ENCODE results near the gene PLCB1.

DNA sequence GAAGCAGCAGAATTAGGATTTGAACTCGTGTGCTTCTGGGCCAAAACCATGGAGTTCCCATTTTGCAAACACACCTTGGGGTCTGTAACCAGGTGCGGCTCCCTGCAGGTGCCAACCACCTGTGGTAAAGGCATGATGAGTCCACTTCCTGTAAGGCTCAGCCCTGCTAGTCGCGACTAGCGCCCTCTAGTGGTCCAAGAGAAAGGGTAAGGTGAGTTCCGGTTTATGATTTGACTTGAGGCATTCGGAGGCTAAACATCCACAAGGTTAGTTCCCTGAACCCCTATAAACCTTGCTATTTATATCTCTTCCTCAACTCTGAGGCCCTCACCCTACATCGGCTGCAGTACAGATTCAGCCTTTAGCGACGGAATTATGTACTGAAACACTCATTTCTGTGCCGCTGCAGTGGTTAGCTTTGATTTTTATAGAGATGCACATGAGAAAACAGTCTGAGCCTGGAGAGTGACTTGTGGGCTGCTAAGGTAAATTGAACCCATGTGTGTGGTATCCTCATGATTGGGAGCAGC lies 173.4 kb downstream of the PLCB1 start:
- TF ChIP-seq, protein P1, sequence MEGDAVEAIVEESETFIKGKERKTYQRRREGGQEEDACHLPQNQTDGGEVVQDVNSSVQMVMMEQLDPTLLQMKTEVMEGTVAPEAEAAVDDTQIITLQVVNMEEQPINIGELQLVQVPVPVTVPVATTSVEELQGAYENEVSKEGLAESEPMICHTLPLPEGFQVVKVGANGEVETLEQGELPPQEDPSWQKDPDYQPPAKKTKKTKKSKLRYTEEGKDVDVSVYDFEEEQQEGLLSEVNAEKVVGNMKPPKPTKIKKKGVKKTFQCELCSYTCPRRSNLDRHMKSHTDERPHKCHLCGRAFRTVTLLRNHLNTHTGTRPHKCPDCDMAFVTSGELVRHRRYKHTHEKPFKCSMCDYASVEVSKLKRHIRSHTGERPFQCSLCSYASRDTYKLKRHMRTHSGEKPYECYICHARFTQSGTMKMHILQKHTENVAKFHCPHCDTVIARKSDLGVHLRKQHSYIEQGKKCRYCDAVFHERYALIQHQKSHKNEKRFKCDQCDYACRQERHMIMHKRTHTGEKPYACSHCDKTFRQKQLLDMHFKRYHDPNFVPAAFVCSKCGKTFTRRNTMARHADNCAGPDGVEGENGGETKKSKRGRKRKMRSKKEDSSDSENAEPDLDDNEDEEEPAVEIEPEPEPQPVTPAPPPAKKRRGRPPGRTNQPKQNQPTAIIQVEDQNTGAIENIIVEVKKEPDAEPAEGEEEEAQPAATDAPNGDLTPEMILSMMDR (IDR thresholded peaks at IDR 0.05; ENCODE audit: borderline replicate concordance, extremely low read depth, low read length, poor library complexity, severe bottlenecking), result peak; percentile 92
- TF ChIP-seq EZH2 (IDR thresholded peaks at IDR 0.05; ENCODE audit: borderline replicate concordance, low read depth, low read length, severe bottlenecking), result no peak
